GM12864 (cell line): ENCODE results near the gene ERH.
"Not testable (repeated sequence)": the region's sequence is repeated elsewhere in the genome, so short reads cannot be mapped to it uniquely, and the experiment has no call there.

Experiments used
- DNase-seq: peaks from one replicate; pipeline ENCODE4 v3.0.0-alpha.2; 2011; ENCODE audit warnings: low read depth
- H3K4me3 ChIP-seq: 2 replicates; pipeline ENCODE4 v1.5.1; 2011; ENCODE audit warnings: mild to moderate bottlenecking, low read depth, low read length, control low read depth
- TF ChIP-seq, protein P1 (sequence below): IDR thresholded peaks from 2 replicates; pipeline ENCODE4 v1.5.1; 2011; ENCODE audit warnings: low read depth, mild to moderate bottlenecking, moderate library complexity, low read length, control low read depth, inconsistent platforms; ENCODE audit errors: missing control alignments

Gene ERH

GRCh38 chr14:69398818-69399210 is 715 bp upstream of the ERH start:
- peak overlapping the region; percentile 99 for H3K4me3 ChIP-seq
- TF ChIP-seq, protein P1, sequence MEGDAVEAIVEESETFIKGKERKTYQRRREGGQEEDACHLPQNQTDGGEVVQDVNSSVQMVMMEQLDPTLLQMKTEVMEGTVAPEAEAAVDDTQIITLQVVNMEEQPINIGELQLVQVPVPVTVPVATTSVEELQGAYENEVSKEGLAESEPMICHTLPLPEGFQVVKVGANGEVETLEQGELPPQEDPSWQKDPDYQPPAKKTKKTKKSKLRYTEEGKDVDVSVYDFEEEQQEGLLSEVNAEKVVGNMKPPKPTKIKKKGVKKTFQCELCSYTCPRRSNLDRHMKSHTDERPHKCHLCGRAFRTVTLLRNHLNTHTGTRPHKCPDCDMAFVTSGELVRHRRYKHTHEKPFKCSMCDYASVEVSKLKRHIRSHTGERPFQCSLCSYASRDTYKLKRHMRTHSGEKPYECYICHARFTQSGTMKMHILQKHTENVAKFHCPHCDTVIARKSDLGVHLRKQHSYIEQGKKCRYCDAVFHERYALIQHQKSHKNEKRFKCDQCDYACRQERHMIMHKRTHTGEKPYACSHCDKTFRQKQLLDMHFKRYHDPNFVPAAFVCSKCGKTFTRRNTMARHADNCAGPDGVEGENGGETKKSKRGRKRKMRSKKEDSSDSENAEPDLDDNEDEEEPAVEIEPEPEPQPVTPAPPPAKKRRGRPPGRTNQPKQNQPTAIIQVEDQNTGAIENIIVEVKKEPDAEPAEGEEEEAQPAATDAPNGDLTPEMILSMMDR, result no peak
- no peak for DNase-seq

- TF ChIP-seq, protein P1, result no peak
- no peak for DNase-seq
- no peak overlapping the region; the same call in 1 of the 2 replicates for H3K4me3 ChIP-seq
Measured at GRCh38 chr14:69395929-69396328, 2.2 kb downstream of the ERH start.

- no peak for DNase-seq
- H3K4me3 ChIP-seq, result no peak overlapping the region
- TF ChIP-seq, protein P1, result no peak
Measured at GRCh38 chr14:69392481-69392880, 5.6 kb downstream of the ERH start.

GRCh38 chr14:69391400-69391799 is 6.7 kb downstream of the ERH start:
- not testable (repeated sequence) for H3K4me3 ChIP-seq, DNase-seq

- TF ChIP-seq, protein P1, result no peak
- no peak for DNase-seq
- H3K4me3 ChIP-seq, result no peak overlapping the region
Measured at GRCh38 chr14:69387311-69387710, 10.8 kb downstream of the ERH start.

GRCh38 chr14:69378274-69378673 is 19.8 kb downstream of the ERH start:
- no peak for DNase-seq
- TF ChIP-seq, protein P1, result no peak
- no peak overlapping the region for H3K4me3 ChIP-seq

- no peak for DNase-seq
- TF ChIP-seq, protein P1, result no peak
- no peak overlapping the region for H3K4me3 ChIP-seq
Measured at GRCh38 chr14:69376439-69376838, 21.7 kb downstream of the ERH start.

DNA sequence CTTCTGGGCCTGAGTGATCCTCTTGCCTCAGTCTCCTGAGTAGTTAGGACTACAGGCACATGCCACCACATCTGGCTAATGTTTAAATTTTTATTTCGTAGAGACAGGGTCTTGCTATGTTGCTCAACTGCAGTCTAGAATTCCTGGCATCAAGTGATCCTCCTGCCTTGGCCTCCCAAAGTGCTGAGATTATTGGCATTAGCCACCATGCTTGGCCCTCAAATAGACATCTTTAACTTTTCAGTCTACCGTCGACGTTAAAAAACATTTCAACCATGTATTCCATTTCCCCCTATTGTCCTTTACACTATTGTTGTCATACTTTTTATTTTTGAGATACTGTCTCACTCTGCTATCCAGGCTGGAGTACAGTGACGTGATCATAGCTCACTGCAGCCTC is 22.4 kb downstream of the ERH start:
- no peak overlapping the region for H3K4me3 ChIP-seq
- TF ChIP-seq, protein P1, result no peak
- DNase-seq, result no peak
